ENCODE data around the gene CPXM1.
"Not testable (repeated sequence)": the region's sequence is repeated elsewhere in the genome, so short reads cannot be mapped to it uniquely, and the experiment has no call there.

The CPXM1 gene

DNA sequence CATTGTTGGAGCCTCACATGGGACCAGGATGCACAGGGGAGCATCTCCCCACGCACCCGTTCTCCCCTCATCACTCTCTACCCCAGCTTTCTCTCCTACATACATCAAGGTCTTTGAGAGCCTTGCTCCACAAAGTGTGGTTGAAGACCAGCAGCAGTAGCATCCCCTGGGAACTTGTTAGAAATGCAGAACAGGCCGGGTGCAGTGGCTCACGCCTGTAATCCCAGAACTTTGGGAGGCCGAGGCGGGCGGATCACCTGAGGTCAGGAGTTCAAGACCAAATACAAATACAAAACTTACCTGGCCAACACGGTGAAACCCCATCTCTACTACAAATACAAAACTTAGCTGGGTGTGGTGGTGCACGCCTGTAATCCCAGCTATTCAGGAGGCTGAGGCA lies 7.5 kb upstream of the CPXM1 start:
- H2AK5ac ChIP-seq (ENCODE audit: low read length, severe bottlenecking); H3K36me3 ChIP-seq (ENCODE audit: control insufficient read depth in 1 of 2, insufficient read depth in 2 of 2, low read depth in 1 of 2, low read length in 2 of 2); H3K4me3 ChIP-seq (ENCODE audit: insufficient read depth in 1 of 2, low read depth in 1 of 2, low read length in 2 of 2); H2BK5ac ChIP-seq (ENCODE audit: low read depth, low read length, poor library complexity, severe bottlenecking); H3K27ac ChIP-seq (ENCODE audit: low read length, poor library complexity, severe bottlenecking); H3K4me2 ChIP-seq (ENCODE audit: low read length, poor library complexity, severe bottlenecking); H3K14ac ChIP-seq (ENCODE audit: low read length in 2 of 2); H2BK15ac ChIP-seq (ENCODE audit: low read depth, poor library complexity, severe bottlenecking); H4K8ac ChIP-seq (ENCODE audit: low read length); H4K91ac ChIP-seq (ENCODE audit: low read length); H3K79me1 ChIP-seq (replicated peaks; ENCODE audit: low read length, poor library complexity, severe bottlenecking); H2BK12ac ChIP-seq (ENCODE audit: low read length in 2 of 2); H3K18ac ChIP-seq (ENCODE audit: low read depth in 1 of 2, low read length in 2 of 2); H3K23ac ChIP-seq (ENCODE audit: low read length in 2 of 2); H2AFZ ChIP-seq (ENCODE audit: low read depth, low read length); DNase-seq; H3K9ac ChIP-seq (ENCODE audit: low read length); H3K4ac ChIP-seq (ENCODE audit: low read depth in 1 of 2, low read length in 2 of 2); H2BK120ac ChIP-seq (ENCODE audit: low read depth, low read length): not testable (repeated sequence)
- H3K4me1 ChIP-seq (ENCODE audit: control insufficient read depth, insufficient read depth, low read depth, low read length), result peaks cover 14% of the 10 kb centered on the region
- peaks cover 36 to 49% of the 10 kb centered on the region in 2 experiments for H3K27me3 ChIP-seq (ENCODE audit: control insufficient read depth in 1 of 2, insufficient read depth in 1 of 2, low read length in 2 of 2)
- WGBS, result 89% methylated on average over 6 of the region's 9 CpGs
- H3K9me3 ChIP-seq (ENCODE audit: control insufficient read depth, low read length), result peaks cover 18% of the 10 kb centered on the region

DNA sequence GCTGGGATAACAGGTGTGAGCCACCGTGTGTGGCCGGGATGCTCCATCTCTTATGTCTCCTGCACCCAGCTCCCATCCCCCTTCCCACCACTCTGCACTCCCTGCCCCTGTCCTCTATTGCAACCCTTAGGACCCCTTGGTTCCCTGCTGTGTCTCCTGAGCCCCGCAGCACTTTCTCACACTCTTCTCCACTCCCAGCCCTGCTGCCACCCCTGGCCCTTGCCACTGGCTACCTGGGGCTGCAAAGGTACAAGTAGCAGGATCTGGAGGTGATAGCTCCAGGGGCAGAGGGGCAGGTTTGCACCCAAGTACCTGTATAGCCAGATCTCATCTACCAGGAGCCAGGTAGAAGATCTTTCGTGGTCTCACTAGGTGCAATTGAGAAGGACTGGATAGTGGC lies 6.6 kb upstream of the CPXM1 start:
- no peak overlapping the region for H2BK5ac ChIP-seq (ENCODE audit: low read depth, low read length, poor library complexity, severe bottlenecking)
- no peak overlapping the region for H2BK120ac ChIP-seq (ENCODE audit: low read depth, low read length)
- H2AK5ac ChIP-seq (ENCODE audit: low read length, severe bottlenecking), result no peak overlapping the region
- H3K27me3 ChIP-seq (ENCODE audit: control insufficient read depth in 1 of 2, insufficient read depth in 1 of 2, low read length in 2 of 2), result peaks cover 36 to 56% of the 10 kb centered on the region in 2 experiments
- H2BK12ac ChIP-seq (ENCODE audit: low read length in 2 of 2), result no peak overlapping the region
- H3K4ac ChIP-seq (ENCODE audit: low read depth in 1 of 2, low read length in 2 of 2), result no peak overlapping the region
- no peak overlapping the region for H4K91ac ChIP-seq (ENCODE audit: low read length)
- H3K18ac ChIP-seq (ENCODE audit: low read depth in 1 of 2, low read length in 2 of 2), result no peak overlapping the region
- no peak overlapping the region for H3K4me2 ChIP-seq (ENCODE audit: low read length, poor library complexity, severe bottlenecking)
- H2AFZ ChIP-seq (ENCODE audit: low read depth, low read length), result no peak overlapping the region
- no peak overlapping the region for H3K23ac ChIP-seq (ENCODE audit: low read length in 2 of 2)
- H3K4me3 ChIP-seq (ENCODE audit: insufficient read depth in 1 of 2, low read depth in 1 of 2, low read length in 2 of 2), result no peak overlapping the region
- H3K36me3 ChIP-seq (ENCODE audit: control insufficient read depth in 1 of 2, insufficient read depth in 2 of 2, low read depth in 1 of 2, low read length in 2 of 2), result peaks cover 0 to 5% of the 10 kb centered on the region in 2 experiments
- no peak overlapping the region for H4K8ac ChIP-seq (ENCODE audit: low read length)
- no peaks in the 10 kb centered on the region for H3K79me1 ChIP-seq (replicated peaks; ENCODE audit: low read length, poor library complexity, severe bottlenecking)
- no peak overlapping the region for H2BK15ac ChIP-seq (ENCODE audit: low read depth, poor library complexity, severe bottlenecking)
- no peak overlapping the region for H3K27ac ChIP-seq (ENCODE audit: low read length, poor library complexity, severe bottlenecking)
- peaks cover 14% of the 10 kb centered on the region for H3K4me1 ChIP-seq (ENCODE audit: control insufficient read depth, insufficient read depth, low read depth, low read length)
- no peak overlapping the region for H3K14ac ChIP-seq (ENCODE audit: low read length in 2 of 2)
- no peak for DNase-seq
- peaks cover 11% of the 10 kb centered on the region for H3K9me3 ChIP-seq (ENCODE audit: control insufficient read depth, low read length)
- H3K9ac ChIP-seq (ENCODE audit: low read length), result no peak overlapping the region
- WGBS, result 75% methylated on average over 4 of the region's 4 CpGs

DNA sequence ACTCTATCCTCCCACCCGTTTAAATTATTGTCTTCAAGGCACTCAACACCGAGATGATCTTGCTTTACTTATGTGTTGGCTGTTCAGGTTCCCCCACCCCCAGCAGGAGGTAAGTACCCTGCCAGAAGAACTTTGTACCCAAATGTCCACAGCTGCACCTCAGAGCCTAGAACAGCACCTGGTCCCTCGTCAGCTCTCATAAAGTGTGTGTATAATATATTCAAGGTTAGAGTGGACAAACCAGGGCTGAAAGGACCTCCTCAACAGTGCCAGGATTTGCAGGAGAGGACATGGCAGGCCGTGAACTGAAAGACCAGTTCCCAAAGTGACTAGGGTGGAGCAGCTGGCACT lies 5.9 kb upstream of the CPXM1 start:
- Histone ChIP-seq H3K27me3 (ENCODE audit: control insufficient read depth in 1 of 2, insufficient read depth in 1 of 2, low read length in 2 of 2) (peaks cover 39 to 57% of the 10 kb centered on the region in 2 experiments), H3K36me3 (ENCODE audit: control insufficient read depth in 1 of 2, insufficient read depth in 2 of 2, low read depth in 1 of 2, low read length in 2 of 2) (peaks cover 0 to 5% of the 10 kb centered on the region in 2 experiments), H3K18ac (ENCODE audit: low read depth in 1 of 2, low read length in 2 of 2) (no peak overlapping the region), H3K27ac (ENCODE audit: low read length, poor library complexity, severe bottlenecking) (no peak overlapping the region), H2BK120ac (ENCODE audit: low read depth, low read length) (no peak overlapping the region), H3K4me2 (ENCODE audit: low read length, poor library complexity, severe bottlenecking) (no peak overlapping the region), H4K8ac (ENCODE audit: low read length) (no peak overlapping the region), H3K79me1 (replicated peaks; ENCODE audit: low read length, poor library complexity, severe bottlenecking) (no peaks in the 10 kb centered on the region), H3K4me1 (ENCODE audit: control insufficient read depth, insufficient read depth, low read depth, low read length) (peaks cover 14% of the 10 kb centered on the region), H3K4me3 (ENCODE audit: insufficient read depth in 1 of 2, low read depth in 1 of 2, low read length in 2 of 2) (no peak overlapping the region), H2AFZ (ENCODE audit: low read depth, low read length) (no peak overlapping the region), H3K14ac (ENCODE audit: low read length in 2 of 2) (no peak overlapping the region), H3K23ac (ENCODE audit: low read length in 2 of 2) (no peak overlapping the region), H3K9me3 (ENCODE audit: control insufficient read depth, low read length) (peaks cover 5% of the 10 kb centered on the region), H2BK5ac (ENCODE audit: low read depth, low read length, poor library complexity, severe bottlenecking) (no peak overlapping the region), H2AK5ac (ENCODE audit: low read length, severe bottlenecking) (no peak overlapping the region), H2BK15ac (ENCODE audit: low read depth, poor library complexity, severe bottlenecking) (no peak overlapping the region), H4K91ac (ENCODE audit: low read length) (no peak overlapping the region), H2BK12ac (ENCODE audit: low read length in 2 of 2) (no peak overlapping the region), H3K9ac (ENCODE audit: low read length) (no peak overlapping the region), H3K4ac (ENCODE audit: low read depth in 1 of 2, low read length in 2 of 2) (no peak overlapping the region)
- no peak for DNase-seq
- WGBS, result 51% methylated on average over 4 of the region's 4 CpGs

DNA sequence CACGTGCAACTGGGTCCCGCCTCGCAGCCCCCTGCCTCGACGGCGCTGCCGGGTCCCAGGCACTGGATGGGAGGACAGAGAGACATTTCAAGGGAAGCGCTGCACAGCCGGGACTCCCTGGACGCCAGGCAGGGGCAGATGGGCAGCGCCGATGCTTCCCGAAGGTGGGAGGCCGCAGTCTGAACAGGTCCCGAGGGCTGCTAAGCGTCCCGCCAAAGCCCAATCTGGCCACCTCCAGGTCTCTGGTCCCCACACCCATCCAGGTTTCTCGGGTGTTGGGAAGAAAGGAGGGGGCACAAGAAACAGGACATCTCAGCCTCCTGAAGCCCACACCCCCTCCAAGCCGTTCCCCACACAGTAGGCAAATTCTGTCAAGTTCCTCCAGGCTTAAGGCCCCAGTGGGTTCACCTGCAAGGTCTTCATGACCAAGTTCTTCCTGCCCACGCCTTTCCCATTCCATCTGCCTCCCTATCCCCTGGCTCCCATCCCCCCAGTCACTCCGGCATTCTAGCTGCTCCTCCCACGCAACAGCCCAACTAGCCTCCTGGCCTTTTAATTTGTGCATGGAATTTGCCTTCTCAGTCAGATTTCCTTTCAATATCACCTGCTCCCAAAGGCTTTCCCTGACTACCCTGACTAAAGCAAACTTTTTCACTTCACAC lies 5.4 kb upstream of the CPXM1 start:
- Histone ChIP-seq H2BK15ac (ENCODE audit: low read depth, poor library complexity, severe bottlenecking) (no peak overlapping the region), H3K14ac (ENCODE audit: low read length in 2 of 2) (no peak overlapping the region), H3K27me3 (ENCODE audit: control insufficient read depth in 1 of 2, insufficient read depth in 1 of 2, low read length in 2 of 2) (peaks cover 40 to 62% of the 10 kb centered on the region in 2 experiments), H2AFZ (ENCODE audit: low read depth, low read length) (no peak overlapping the region), H3K23ac (ENCODE audit: low read length in 2 of 2) (peak overlapping the region in 1 of 2 experiments; percentile 80), H2BK5ac (ENCODE audit: low read depth, low read length, poor library complexity, severe bottlenecking) (no peak overlapping the region), H4K8ac (ENCODE audit: low read length) (no peak overlapping the region), H3K4me2 (ENCODE audit: low read length, poor library complexity, severe bottlenecking) (no peak overlapping the region), H3K27ac (ENCODE audit: low read length, poor library complexity, severe bottlenecking) (no peak overlapping the region), H3K9me3 (ENCODE audit: control insufficient read depth, low read length) (peaks cover under 1% of the 10 kb centered on the region), H3K36me3 (ENCODE audit: control insufficient read depth in 1 of 2, insufficient read depth in 2 of 2, low read depth in 1 of 2, low read length in 2 of 2) (peaks cover 0 to 5% of the 10 kb centered on the region in 2 experiments), H2BK12ac (ENCODE audit: low read length in 2 of 2) (peak overlapping the region in 1 of 2 experiments; percentile 25), H3K4me3 (ENCODE audit: insufficient read depth in 1 of 2, low read depth in 1 of 2, low read length in 2 of 2) (no peak overlapping the region), H3K4me1 (ENCODE audit: control insufficient read depth, insufficient read depth, low read depth, low read length) (peaks cover 14% of the 10 kb centered on the region), H2BK120ac (ENCODE audit: low read depth, low read length) (no peak overlapping the region), H3K9ac (ENCODE audit: low read length) (no peak overlapping the region), H4K91ac (ENCODE audit: low read length) (no peak overlapping the region), H3K18ac (ENCODE audit: low read depth in 1 of 2, low read length in 2 of 2) (peak overlapping the region in 1 of 2 experiments; percentile 24), H3K4ac (ENCODE audit: low read depth in 1 of 2, low read length in 2 of 2) (no peak overlapping the region), H2AK5ac (ENCODE audit: low read length, severe bottlenecking) (no peak overlapping the region), H3K79me1 (replicated peaks; ENCODE audit: low read length, poor library complexity, severe bottlenecking) (no peaks in the 10 kb centered on the region)
- 18% methylated on average over 18 of the region's 22 CpGs for WGBS
- DNase-seq, result no peak

Data from mesenchymal stem cell (in vitro differentiated cells and primary cell).